GM19455 (cell line): ENCODE data around the gene UBE3A.

ENCODE experiments used
- ATAC-seq: cut with Tn5 transposase; IDR thresholded peaks from one replicate; pipeline ENCODE4 v1.9.1; 2021; ENCODE audit not compliant: unreplicated experiment

The UBE3A gene

DNA sequence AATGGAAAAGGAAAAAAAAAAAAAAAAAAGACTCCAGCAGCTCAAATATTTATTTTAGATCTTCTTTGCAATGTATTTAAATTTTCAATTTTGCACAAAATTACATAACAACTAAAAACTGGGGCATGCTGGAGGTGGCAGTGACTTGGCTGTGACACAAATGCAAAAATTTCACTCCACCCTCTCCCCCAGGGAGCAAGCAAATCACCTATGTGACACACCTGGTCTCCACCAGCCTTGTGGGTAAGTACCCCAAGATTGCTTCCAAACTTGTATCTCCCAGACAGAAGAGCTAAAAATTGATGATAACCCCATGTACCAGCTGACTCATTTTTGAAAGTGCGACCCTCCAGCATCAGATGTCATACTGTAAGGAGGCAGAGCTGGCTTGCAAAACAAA is 32.0 kb downstream of the UBE3A start:
- ATAC-seq: no peak

DNA sequence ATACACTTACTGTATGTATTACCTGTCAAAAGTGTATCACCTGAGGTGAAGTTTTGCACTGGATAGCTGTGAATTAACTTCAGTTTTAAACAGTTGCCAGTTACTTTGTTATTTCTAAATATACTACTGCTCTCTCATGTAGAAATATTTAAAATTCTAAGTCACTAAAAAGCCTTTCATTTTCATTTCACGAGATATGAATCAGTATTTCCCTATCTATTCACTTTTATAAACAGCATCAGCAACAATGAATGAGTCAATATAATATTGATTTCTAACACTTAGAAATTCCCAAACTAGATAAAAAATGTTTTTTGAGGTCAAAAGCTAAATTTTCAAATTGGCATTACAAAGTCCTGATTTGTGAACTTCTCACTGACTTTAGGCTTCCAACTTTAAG is 32.6 kb downstream of the UBE3A start:
- ATAC-seq: no peak

DNA sequence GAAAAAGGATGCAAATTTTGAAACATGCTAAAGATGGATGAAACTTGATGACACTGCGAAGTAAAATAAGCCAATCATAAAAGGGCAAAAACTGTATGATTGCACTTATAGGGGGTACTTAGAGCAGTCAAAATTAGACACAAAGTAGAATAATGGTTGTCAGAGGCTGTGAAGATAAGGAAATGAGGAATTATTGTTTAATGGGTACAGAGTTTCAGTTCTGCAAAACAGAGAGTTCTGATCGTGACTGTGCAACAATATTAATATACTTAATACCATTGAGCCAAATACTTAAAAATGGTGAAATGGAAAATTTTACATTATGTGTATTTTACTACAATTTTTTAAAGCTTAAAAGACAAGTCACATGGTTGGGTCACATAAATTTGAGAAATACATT is 35.1 kb downstream of the UBE3A start:
- no peak for ATAC-seq

DNA sequence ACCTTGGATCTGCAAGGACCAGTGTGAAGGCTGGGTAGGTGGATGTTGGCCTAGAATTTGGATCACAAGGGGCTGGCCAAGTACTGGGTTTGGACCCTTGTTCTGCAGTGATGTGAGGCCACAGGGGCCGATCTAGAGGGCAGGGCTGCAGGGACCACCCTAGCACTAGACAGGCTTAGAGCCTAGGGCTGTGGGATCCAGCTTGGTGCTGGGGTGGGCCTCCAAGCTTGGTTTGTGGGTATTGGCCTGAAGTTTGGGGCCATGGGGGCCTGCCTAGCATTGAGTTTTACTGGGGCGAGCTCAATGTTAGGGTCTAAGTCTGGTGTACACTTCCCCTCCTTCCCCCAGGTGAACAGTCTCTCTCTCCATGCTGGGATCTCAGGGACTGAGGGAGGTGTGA is 36.5 kb downstream of the UBE3A start:
- ATAC-seq: no peak

DNA sequence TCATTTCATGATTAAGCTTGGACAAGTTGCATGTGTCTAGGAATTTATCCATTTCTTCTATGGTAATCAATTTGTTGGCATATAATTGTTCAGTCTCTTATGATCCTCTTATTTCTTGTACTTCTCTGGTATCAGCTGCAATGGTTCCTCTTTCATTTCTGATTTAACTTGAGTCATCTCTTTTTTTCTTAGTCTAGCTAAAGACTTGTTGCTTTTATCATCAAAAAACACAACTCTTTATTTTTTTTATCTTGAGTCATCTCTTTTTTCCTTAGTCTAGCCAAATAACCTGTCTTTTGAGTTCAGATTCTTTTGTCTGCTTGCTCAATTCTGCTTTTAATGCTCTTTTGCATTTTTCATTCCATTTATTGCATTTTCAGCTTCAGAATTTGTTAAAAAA is 37.3 kb downstream of the UBE3A start:
- no peak for ATAC-seq

DNA sequence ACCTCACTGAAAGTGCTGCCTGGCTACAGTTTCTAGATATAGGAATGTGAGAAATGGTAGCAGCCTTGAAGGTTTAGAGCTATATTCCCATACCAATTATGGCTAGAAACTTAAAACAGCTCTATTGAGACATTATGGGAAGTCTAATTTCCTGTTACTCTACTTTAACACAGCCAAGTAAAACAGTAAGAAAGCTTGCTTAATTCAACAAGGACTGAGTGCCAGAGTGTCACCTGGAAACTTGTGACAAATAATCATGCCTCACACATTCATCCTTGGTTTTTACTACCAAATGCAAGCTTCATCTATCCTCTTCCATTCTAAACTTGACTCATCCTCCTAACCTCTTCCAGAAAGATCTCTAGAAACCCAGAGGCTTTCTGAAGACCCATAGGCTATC is 41.7 kb downstream of the UBE3A start:
- no peak for ATAC-seq

DNA sequence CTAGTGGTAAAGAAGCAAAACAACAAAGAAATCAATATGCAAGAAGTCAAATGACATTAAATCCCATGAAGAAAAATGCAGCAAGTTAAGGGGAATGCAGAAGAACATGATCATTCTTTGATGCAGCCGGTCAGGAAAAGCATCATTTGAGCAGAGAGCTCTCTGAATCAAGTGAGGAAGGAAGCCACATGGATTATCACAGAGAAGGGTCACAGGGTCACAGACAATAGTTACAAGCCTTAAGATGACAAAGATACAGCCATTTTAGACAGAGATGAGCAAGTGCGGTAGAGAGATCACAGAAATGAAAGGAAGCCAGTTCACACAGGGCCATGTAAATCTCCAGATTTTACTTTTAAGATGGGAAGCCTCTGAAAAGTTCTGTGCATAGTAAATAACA is 43.9 kb downstream of the UBE3A start:
- no peak for ATAC-seq

DNA sequence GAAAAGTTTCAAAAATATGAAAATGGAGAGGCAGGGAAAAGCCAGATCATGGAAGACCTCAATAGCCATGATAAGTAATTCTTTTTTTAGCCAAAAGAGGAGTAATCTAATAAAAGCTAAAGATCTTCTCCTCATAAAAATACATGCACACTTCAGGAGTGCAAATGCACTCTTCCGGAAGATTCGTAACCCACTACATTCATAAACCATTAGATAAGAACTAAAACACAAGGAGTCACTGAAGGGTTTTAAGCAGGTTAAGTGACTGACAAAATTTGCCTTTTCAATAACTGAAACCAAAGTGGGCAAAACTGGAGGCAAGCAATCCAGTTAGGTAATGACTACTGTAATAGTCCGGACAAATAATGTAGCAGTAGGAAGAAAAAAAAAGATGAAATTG is 46.0 kb downstream of the UBE3A start:
- no peak for ATAC-seq

DNA sequence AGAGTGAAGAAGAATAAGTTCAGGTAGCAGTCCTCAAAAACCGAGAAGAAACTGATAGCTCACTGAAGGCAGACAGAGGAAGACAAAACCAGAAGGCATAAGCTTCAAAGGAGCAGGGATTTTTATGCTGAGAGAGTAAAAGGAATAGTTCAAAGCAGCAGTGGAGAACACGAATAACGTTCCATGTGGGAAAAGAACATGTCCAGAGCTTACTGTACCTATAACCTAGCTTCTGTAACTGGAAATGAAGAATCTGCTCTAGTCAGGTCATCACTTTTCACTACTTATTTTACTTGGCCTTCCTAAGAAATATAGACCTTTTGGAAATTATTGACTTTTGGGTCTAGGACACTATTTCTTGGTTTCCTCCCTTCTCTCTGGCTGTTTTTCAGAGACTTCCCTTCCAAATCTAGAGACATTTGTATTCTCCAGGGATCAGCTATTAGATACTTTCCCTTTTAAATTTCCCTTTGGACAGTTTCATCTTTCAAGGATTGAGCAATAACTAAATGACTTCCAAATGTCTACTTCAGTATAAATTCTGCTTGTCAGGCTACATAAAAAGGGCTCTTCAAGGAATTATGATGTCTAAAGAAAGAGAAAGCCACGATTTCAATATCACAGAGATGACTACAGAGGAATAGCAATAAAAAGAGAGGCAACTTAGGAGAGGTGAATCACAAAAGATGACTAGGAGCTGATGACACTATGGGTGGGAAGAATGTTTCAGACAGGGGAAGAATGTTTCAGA is 46.7 kb downstream of the UBE3A start:
- ATAC-seq: no peak

DNA sequence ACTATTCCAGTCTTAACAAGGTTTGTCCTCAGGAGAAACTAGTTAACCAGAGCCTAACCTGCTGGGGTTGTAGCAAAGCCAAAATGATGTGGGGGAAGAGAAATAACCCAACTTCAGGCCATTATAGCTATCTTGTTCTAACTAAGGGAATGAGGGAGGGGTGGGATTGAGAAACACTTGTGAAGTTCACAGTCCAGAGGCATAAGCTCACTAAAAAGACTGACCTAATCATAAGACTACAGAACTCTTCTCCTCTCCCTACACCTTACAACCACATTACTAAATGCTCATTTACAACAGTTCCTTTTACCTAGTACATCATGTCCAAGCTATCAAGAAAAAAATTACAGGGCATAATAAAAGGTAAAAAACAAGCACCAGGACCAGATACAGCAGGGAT is 52.8 kb downstream of the UBE3A start:
- no peak for ATAC-seq

DNA sequence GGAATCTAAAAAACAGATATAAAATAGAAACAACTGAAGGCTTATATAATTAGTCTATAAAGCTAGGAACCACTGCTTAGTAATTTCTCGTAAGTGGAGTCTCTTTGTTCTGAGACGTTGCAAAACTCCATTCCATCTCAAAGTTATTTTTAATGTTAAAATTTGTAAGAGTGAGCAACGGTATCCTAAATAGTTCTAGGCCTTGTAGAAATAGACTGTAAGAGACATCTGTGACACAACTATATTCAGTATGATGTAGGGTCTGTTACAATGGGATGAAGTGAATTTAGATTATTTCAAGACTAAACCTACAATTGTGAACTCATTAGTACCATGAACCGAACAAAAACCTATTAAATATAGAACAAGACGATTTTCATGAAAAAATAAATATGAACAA is 57.2 kb downstream of the UBE3A start:
- no peak for ATAC-seq

DNA sequence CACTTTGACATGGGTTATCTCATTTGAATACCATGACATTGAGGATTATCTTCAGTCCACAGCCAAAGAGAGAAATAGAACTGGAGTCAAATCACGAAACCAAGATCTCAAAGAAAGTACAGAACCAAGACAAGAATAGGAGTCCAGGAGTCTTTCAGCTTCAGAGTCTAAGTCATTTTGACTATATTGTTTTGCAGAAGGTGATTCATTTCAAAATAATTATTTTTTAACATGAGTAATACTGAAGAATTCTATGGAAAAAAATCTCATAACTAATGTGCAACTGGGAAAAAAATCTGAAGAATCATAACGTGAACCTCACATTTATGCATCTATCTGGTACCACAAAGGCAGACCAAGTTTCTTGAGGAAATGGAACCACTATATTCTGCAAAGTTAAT is 60.3 kb downstream of the UBE3A start:
- ATAC-seq: no peak

DNA sequence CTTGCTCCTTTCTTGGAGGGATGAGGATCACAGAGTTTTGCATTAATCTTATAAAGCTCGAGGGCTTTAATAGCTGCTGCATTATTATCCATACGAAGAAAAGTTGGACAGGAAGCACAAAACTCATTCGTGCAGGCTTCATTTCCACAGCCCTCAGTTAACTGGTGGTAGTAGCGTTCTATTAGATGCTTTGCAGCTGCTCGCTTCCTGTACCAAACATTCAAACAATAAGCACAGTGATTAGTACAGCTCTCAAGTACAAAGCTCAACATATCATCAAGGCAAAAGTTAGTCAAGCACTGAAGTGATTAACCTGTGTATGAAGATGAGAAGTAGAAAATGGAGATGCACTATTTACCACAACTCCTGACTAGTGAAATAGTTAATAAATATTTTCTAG is 63.3 kb downstream of the UBE3A start:
- no peak for ATAC-seq

DNA sequence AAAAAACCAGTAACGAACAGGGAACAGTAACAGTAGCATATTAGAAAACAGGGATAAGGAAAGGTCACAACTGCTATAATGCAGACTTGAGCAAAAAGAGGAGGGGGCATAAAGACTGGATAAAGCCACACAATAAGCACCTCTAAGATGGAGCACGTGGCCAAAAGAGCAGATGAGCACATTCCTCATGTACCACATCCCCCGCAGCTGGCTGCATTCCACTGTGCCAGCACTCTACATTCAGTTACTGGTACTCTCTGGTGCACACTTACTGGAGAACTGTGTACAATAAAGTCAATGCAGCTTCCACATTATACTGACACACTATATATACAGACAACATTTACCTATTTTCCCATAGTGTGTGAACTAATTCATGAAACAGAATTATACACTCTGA is 64.7 kb downstream of the UBE3A start:
- no peak for ATAC-seq

DNA sequence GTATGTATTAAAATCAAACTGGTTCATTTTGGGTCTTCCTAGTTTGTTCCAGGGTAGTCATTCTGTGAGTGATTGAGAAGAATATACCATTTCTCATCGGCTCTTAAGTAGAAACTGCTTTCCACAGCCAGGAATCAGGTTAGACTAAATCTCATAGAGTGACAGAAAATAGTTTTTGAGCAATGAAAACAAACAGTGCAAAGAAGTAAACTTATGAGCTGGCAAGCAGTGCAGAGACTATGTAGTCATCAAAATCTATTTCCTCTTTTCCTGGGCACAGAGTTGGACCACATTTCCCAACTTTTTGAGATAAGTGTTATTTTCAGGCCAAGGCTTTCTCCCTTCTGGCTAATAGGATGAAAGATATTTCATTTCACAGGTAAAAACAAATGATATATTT is 66.5 kb downstream of the UBE3A start:
- no peak for ATAC-seq

DNA sequence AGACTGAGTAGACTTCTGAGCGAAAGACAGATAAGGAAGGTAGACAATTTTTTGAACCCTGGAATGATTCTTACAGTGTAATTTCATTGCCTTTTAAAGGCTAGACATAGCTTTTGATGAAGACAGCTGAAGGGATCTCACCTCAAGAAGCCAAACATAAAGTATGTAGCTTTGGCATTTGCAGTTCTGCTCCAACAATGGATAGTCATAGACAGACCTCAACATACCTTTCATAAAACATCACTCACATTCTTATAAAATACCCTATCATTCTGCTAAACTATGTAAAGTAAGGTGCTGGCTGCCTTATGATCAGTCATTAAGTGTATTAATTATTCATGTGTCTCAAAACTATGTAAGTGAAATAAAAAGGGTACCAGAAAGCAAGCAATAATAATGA is 70.0 kb downstream of the UBE3A start:
- no peak for ATAC-seq

DNA sequence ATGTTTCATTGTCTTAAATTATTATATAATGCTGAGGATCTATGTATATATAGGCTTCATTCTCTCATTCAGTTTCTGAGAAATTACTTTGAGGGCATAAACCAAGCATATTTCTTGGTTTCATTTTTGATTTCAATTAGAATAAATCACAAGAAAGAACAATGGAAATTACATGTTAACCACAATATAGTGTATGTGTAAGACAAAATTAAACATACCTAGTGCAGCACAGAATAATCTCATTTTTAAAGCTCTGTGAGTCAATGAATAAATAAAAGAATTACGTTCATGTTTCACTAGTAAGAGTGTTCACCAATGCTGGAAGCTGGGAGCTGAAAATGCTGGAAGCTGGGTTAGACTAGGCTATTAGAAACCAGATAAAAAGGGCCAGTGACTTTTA is 72.8 kb downstream of the UBE3A start:
- ATAC-seq: no peak

DNA sequence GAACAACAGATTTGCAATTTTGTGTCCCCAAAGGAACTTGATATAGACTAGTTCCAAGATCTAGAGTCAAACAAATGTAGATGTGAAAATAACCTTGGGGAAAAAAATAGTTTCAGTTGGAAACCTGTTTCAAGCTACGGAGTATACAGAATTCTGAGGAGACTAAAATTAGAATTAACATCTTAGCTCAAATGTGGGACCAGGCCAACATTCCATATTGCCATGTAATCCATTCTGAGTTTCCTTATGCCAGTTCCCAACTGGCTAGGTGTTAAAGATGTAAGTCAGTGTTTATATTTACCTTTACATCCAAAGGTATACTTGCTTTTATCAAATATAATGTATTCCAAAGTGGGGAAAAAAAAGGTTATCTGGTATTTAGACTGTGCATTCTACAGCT is 76.3 kb downstream of the UBE3A start:
- ATAC-seq: no peak

DNA sequence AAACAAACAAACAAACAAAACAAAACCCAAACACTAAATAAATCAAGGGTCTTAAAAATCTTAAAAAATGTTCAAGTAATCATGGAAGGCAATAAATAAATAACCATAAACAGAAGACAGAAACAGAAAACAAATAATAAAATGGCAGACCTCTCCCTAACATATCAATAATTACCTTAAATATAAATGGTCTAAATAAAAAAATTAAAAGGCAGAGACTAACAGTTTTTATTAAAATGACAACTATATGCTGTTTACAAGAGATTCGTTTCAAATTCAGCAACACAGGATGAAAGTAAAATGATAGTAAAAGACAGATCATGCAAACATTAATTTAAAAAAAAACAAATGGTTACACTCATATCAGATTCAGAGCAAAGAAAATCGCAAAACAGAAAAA is 91.1 kb downstream of the UBE3A start:
- ATAC-seq: no peak

DNA sequence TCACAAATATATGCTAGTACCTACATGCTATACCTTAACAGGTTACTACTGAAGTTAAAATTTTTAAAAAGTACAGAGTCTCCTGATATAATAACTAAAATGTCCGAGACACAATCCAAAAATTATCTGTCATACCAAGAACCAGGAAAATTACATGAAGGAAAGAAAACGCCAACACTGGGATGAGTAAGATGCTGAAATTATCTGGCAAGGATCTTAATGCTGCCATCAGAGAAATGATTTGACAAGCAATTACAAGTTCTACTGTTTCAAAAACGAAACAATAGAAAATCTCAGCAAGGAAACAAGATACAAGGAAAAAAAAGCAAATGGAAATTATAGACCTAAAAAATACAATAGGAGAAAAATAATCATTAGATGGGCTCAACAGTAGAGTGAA is 92.5 kb downstream of the UBE3A start:
- ATAC-seq: no peak

DNA sequence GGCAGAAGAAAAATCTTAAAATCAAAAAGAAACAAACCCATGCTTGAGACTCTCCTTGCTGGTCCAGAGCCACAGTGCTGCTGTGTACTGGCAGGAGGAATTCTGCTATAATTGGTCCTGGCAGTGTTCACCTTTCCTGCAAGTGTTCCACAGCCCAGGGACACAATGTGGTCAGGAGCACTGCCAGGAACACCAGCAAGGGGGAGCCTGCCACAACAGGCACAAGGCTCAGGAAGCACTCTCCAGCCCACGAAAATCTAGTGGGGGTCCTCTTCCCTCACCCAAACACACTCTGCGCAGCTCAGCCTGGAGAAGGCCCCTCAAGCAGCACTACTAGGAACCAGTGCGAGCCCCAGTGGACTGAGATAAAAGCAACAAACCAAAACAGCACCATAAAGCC is 92.9 kb downstream of the UBE3A start:
- ATAC-seq: no peak

DNA sequence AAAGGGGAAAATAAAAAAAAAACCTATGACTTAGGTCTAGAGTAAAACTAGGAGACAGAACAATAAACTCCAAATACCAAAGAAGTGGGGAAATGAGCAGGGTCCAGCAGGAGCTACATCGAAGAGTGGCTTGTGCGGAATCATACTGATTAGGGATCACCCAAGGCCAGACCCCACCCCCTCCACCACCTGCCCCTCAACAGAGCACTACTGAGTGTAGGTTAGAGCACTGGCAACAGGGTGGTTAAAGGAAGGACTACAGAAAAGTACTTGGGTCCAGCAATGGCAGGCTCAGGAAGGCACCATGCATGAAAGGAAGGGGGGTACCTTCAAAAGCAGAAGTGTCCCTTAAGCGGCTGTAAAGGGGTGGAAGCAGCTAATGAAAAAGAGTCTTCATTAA is 96.2 kb downstream of the UBE3A start:
- ATAC-seq: no peak

DNA sequence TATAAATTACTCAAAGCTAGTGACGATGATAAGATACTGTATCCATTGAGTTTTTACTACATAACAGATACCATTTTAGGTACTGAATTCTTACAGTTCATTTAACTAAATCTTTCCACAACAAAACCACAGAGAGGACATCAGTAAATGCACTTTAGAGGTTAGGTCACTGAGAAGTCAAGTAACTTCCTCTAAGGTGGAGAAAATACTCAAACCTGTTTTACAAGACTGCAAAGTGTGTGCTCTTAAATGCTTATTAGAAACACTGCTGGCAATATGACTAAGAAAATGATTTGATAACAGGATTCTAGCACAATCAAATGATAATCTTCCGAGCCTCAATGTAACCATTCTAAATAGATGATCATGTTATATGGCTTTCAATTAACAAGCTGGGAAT is 99.4 kb downstream of the UBE3A start:
- ATAC-seq: no peak

DNA sequence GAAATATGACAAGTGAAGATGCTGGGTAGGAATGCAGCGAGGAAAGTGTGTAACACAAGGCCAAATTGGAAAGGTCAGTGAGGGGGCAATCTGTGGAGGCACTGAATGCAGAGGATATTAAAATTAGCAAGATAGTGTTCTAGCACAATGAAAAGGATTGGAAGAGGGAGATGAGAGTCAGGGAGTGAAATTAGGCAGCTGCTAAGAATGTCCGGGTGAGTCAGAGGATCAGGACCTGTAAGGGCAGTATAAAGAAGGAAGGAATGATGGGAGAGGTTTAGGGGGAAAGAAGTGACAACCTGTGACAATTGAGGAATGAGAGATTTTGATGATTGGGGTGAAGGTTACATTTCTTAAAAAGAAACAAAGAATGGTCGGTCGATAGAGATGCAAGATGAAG is 103.5 kb downstream of the UBE3A start:
- ATAC-seq: no peak
